Trophoblast cell (in vitro differentiated cells and primary cell): ENCODE data around the gene NBPF26. TPM values are rescaled to one million over a fixed set of nuclear protein-coding genes. Genes with fewer than 3 reads are reported as not detected.
"Not testable (repeated sequence)": the region's sequence is repeated elsewhere in the genome, so short reads cannot be mapped to it uniquely, and the experiment has no call there.

Source experiments
- DNase-seq, 2 donors: peaks; one replicate each; pipeline ENCODE4 v3.0.0-alpha.2; 2016
- H2AFZ ChIP-seq: 2 replicates; pipeline ENCODE4 v1.6.1; 2013; ENCODE audit warnings: low read length, moderate library complexity, mild to moderate bottlenecking; ENCODE audit not compliant: insufficient read depth, poor library complexity
- H2AK5ac ChIP-seq: 2 replicates; pipeline ENCODE4 v1.6.1; 2013; ENCODE audit warnings: mild to moderate bottlenecking, low read length
- H2BK120ac ChIP-seq: 2 replicates; pipeline ENCODE4 v1.6.1; 2013; ENCODE audit warnings: low read length, mild to moderate bottlenecking, moderate library complexity; ENCODE audit not compliant: insufficient read depth, poor library complexity
- H2BK12ac ChIP-seq: 2 replicates; pipeline ENCODE4 v1.6.1; 2013; ENCODE audit warnings: mild to moderate bottlenecking, low read length, moderate library complexity
- H2BK5ac ChIP-seq: 2 replicates; pipeline ENCODE4 v1.6.1; 2013; ENCODE audit warnings: low read length, low read depth, moderate library complexity, mild to moderate bottlenecking; ENCODE audit not compliant: poor library complexity
- H3K14ac ChIP-seq: 2 replicates; pipeline ENCODE4 v1.6.1; 2013; ENCODE audit warnings: mild to moderate bottlenecking, low read length
- H3K18ac ChIP-seq: 2 replicates; pipeline ENCODE4 v1.6.1; 2013; ENCODE audit warnings: mild to moderate bottlenecking, low read length
- H3K23ac ChIP-seq: 2 replicates; pipeline ENCODE4 v1.6.1; 2013; ENCODE audit warnings: low read length
- H3K27ac ChIP-seq: 2 replicates; pipeline ENCODE4 v1.5.1; 2013; ENCODE audit warnings: low read depth, mild to moderate bottlenecking, inconsistent platforms, low read length, moderate library complexity
- H3K27me3 ChIP-seq: 2 replicates; pipeline ENCODE4 v1.6.1; 2013; ENCODE audit warnings: inconsistent platforms, mild to moderate bottlenecking, low read length, moderate library complexity; ENCODE audit not compliant: insufficient read depth
- H3K36me3 ChIP-seq, 2 experiments: 1 replicate in 1 of 2; 2 replicates in 1 of 2; pipeline ENCODE4 v1.6.1; 2013; ENCODE audit warnings: low read length in 2 of 2, mild to moderate bottlenecking in 2 of 2, moderate library complexity in 1 of 2; ENCODE audit not compliant: insufficient read depth in 2 of 2, control insufficient read depth in 1 of 2
- H3K4ac ChIP-seq: 2 replicates; pipeline ENCODE4 v1.6.1; 2013; ENCODE audit warnings: low read depth, mild to moderate bottlenecking, low read length, moderate library complexity
- H3K4me1 ChIP-seq, 2 experiments: 1 replicate in 1 of 2; 2 replicates in 1 of 2; pipeline ENCODE4 v1.6.1; 2013; ENCODE audit warnings: low read length in 2 of 2, mild to moderate bottlenecking in 2 of 2, moderate library complexity in 1 of 2; ENCODE audit not compliant: insufficient read depth in 2 of 2, control insufficient read depth in 1 of 2
- H3K4me2 ChIP-seq: 2 replicates; pipeline ENCODE4 v1.6.1; 2013; ENCODE audit warnings: inconsistent platforms, mild to moderate bottlenecking, low read length, moderate library complexity
- H3K4me3 ChIP-seq: 2 replicates; pipeline ENCODE4 v1.5.1; 2013; ENCODE audit warnings: mild to moderate bottlenecking, low read depth, low read length, inconsistent platforms
- H3K79me1 ChIP-seq: one replicate; pipeline ENCODE4 v1.6.1; 2013; ENCODE audit warnings: low read length
- H3K79me2 ChIP-seq: 2 replicates; pipeline ENCODE4 v1.6.1; 2013; ENCODE audit warnings: low read length, mild to moderate bottlenecking; ENCODE audit not compliant: control insufficient read depth, insufficient read depth, poor library complexity
- H3K9ac ChIP-seq: 2 replicates; pipeline ENCODE4 v1.6.1; 2013; ENCODE audit warnings: mild to moderate bottlenecking, low read length
- H3K9me3 ChIP-seq: 2 replicates; pipeline ENCODE4 v1.6.1; 2013; ENCODE audit warnings: low read depth, mild to moderate bottlenecking, control low read depth, inconsistent platforms, low read length; ENCODE audit not compliant: insufficient read depth
- H4K12ac ChIP-seq: 2 replicates; pipeline ENCODE4 v1.6.1; 2013; ENCODE audit warnings: low read depth, mild to moderate bottlenecking, low read length, moderate library complexity
- H4K8ac ChIP-seq: 2 replicates; pipeline ENCODE4 v1.6.1; 2013; ENCODE audit warnings: low read depth, mild to moderate bottlenecking, low read length, moderate library complexity
- H4K91ac ChIP-seq: one replicate; pipeline ENCODE4 v1.6.1; 2013; ENCODE audit warnings: low read depth, mild to moderate bottlenecking, low read length, moderate library complexity
- WGBS: extraction: QIAGEN DNeasy Blood & Tissue Kit; methylation state at CpG from one replicate; pipeline ENCODE4 v1.1.7; 2013; ENCODE audit warnings: missing lambda C conversion rate; ENCODE audit not compliant: insufficient read length, insufficient coverage; ENCODE audit errors: extremely low coverage; 5-methylcytosine and 5-hydroxymethylcytosine counted together
- polyA plus RNA-seq: library from polyadenylated mRNA; stranded (reverse); fragments of 200-250 nt; gene quantifications from 2 replicates; pipeline ENCODE4 v1.2.3, GENCODE V29; 2013

The NBPF26 gene
- 4.5 and 4.7 TPM in 2 replicates for polyA plus RNA-seq

- H3K36me3 ChIP-seq, H3K79me2 ChIP-seq, H3K9me3 ChIP-seq, H3K4me1 ChIP-seq, H2AFZ ChIP-seq, H3K4ac ChIP-seq, H3K23ac ChIP-seq, H2AK5ac ChIP-seq, H3K79me1 ChIP-seq, H3K9ac ChIP-seq, H3K27me3 ChIP-seq, H3K27ac ChIP-seq, H4K91ac ChIP-seq: not testable (repeated sequence)
- Histone ChIP-seq H4K12ac (peak within 1 kb of the TSS; percentile 43), H4K8ac (peak within 1 kb of the TSS; percentile 60), H2BK120ac (peak within 1 kb of the TSS; percentile 33), H3K18ac (peak within 1 kb of the TSS; percentile 59), H3K4me2 (peak within 1 kb of the TSS; percentile 54), H2BK12ac (peak within 1 kb of the TSS; percentile 14), H3K4me3 (peak within 1 kb of the TSS; percentile 81), H2BK5ac (peak within 1 kb of the TSS; percentile 31), H3K14ac (peak within 1 kb of the TSS; percentile 82)
- WGBS = no CpG with 5 or more reads among the region's 74 CpGs
- peak; percentile 0 to 17 for DNase-seq
Measured at GRCh38 chr1:120723715-120724402, at the start of gene NBPF26. Gene NBPF26 (plus strand): TSS chr1:120723945.

GRCh38 chr1:120680106-120680819 lies 43.5 kb upstream of the NBPF26 start:
- not testable (repeated sequence) for H2AFZ ChIP-seq, H2AK5ac ChIP-seq, H2BK5ac ChIP-seq, H3K23ac ChIP-seq, DNase-seq, H4K8ac ChIP-seq, H3K4me1 ChIP-seq, H2BK120ac ChIP-seq, H3K27me3 ChIP-seq, H3K36me3 ChIP-seq, H3K27ac ChIP-seq, H2BK12ac ChIP-seq, H3K18ac ChIP-seq, H3K9ac ChIP-seq, H3K9me3 ChIP-seq, H3K14ac ChIP-seq, H3K79me1 ChIP-seq, H4K91ac ChIP-seq, H3K4me3 ChIP-seq, H3K4me2 ChIP-seq, H4K12ac ChIP-seq, H3K4ac ChIP-seq, H3K79me2 ChIP-seq
- no CpG with 5 or more reads among the region's 2 CpGs for WGBS

- H4K12ac ChIP-seq, DNase-seq, H2BK12ac ChIP-seq, H3K27ac ChIP-seq, H3K4ac ChIP-seq, H3K4me2 ChIP-seq, H3K4me3 ChIP-seq, H4K8ac ChIP-seq, H3K18ac ChIP-seq, H2AK5ac ChIP-seq, H3K79me1 ChIP-seq, H3K23ac ChIP-seq, H3K27me3 ChIP-seq, H2AFZ ChIP-seq, H3K79me2 ChIP-seq, H2BK5ac ChIP-seq, H3K36me3 ChIP-seq, H3K14ac ChIP-seq, H2BK120ac ChIP-seq, H3K9ac ChIP-seq, H3K9me3 ChIP-seq, H4K91ac ChIP-seq, H3K4me1 ChIP-seq: not testable (repeated sequence)
- no CpG with 5 or more reads among the region's 2 CpGs for WGBS
Measured at GRCh38 chr1:120680938-120681337, 42.8 kb upstream of the NBPF26 start.

GRCh38 chr1:120684397-120684796 lies 39.3 kb upstream of the NBPF26 start:
- H2AK5ac ChIP-seq, H3K4ac ChIP-seq, H2BK12ac ChIP-seq, H3K27me3 ChIP-seq, H3K79me2 ChIP-seq, H3K18ac ChIP-seq, H4K12ac ChIP-seq, H3K23ac ChIP-seq, H4K8ac ChIP-seq, H3K4me3 ChIP-seq, H2BK5ac ChIP-seq, H2BK120ac ChIP-seq, H3K9me3 ChIP-seq, H3K79me1 ChIP-seq, DNase-seq, H3K27ac ChIP-seq, H3K4me1 ChIP-seq, H3K9ac ChIP-seq, H3K4me2 ChIP-seq, H4K91ac ChIP-seq, H2AFZ ChIP-seq, H3K36me3 ChIP-seq, H3K14ac ChIP-seq: not testable (repeated sequence)
- WGBS = no CpG with 5 or more reads among the region's 2 CpGs
